ENCODE data around the gene CNGA1. TPM values are rescaled to one million over a fixed set of nuclear protein-coding genes. Genes with fewer than 3 reads are reported as not detected.

The CNGA1 gene
- total RNA-seq, 2 experiments from 2014 or later = not detected

DNA sequence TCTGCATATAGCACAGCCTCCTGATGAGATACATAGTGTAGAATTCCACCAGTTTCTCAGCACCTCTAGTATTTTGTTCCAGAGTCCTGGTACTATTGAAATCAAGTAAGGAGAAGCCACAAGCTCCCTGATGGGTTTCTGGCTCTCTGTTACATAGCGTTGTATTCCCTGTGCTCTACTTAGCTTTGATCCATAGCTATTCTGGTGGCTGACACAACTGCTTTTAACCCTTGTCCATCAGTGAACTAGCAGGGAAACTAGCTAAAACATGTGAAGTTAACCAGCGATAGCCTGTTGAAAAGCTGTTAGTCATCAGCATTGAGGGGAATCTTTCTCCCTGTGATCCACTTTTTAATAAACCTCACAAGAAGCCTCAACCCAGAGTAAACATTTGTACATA lies 27.0 kb upstream of the CNGA1 start:
- Mint-ChIP-seq H3K9me3 (ENCODE audit: insufficient read depth) (no peaks in the 10 kb centered on the region), H3K36me3 (ENCODE audit: low read depth) (peaks cover 2% of the 10 kb centered on the region), H3K27me3 (ENCODE audit: low read depth) (peaks cover 15% of the 10 kb centered on the region), H3K4me3 (no peak overlapping the region), H3K27ac (no peak overlapping the region), H3K4me1 (ENCODE audit: low read depth) (peaks cover 60% of the 10 kb centered on the region)
- POLR2A ChIA-PET = no interaction called here
- no peak for DNase-seq
- no peak for ATAC-seq
- CTCF ChIA-PET = interaction anchor here (1.2 to 3.0 kb wide), 4 partner anchors 7 to 44 kb away, joined by 3 to 13 read pairs (median 5); no protein-coding TSS in a partner anchor

DNA sequence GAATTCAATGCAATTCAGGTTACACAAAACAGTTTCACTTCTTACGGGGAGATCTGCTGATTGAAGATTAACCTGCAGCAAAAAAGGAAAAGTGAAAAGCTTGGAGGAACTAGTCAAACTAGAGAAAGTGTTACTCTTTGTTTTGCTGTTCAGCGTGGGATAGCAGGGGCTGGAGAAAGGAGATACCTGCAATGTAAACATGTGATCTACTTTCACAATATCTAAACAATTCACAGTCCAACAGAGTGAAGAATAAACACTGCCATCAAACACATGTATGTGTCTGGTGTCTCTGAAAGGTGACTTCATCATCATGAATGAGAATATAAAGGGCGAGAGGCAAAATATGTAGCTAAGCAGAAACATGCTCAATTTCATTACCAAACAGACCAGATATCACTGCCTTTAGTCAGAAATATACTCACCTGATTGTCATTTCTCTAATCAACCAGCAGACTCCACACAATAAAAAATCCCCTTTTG lies 26.5 kb upstream of the CNGA1 start:
- H3K27me3 Mint-ChIP-seq (ENCODE audit: low read depth) = peaks cover 11% of the 10 kb centered on the region
- DNase-seq (no peak), ATAC-seq (no peak)
- no peaks in the 10 kb centered on the region for H3K9me3 Mint-ChIP-seq (ENCODE audit: insufficient read depth)
- peaks cover 57% of the 10 kb centered on the region for H3K4me1 Mint-ChIP-seq (ENCODE audit: low read depth)
- ChIA-PET CTCF (interaction anchor here (1.2 to 3.0 kb wide), 5 partner anchors 8 to 44 kb away, joined by 3 to 13 read pairs (median 3); no protein-coding TSS in a partner anchor), POLR2A (no interaction called here)
- no peak overlapping the region for H3K27ac Mint-ChIP-seq
- H3K36me3 Mint-ChIP-seq (ENCODE audit: low read depth) = peaks cover 2% of the 10 kb centered on the region
- H3K4me3 Mint-ChIP-seq = no peak overlapping the region

- no peak overlapping the region for H3K27ac Mint-ChIP-seq
- H3K27me3 Mint-ChIP-seq (ENCODE audit: low read depth) = peaks cover 11% of the 10 kb centered on the region
- DNase-seq = no peak
- no peak overlapping the region for H3K4me3 Mint-ChIP-seq
- H3K9me3 Mint-ChIP-seq (ENCODE audit: insufficient read depth) = no peaks in the 10 kb centered on the region
- no peak for ATAC-seq
- CTCF ChIA-PET = interaction anchor here (1.2 to 3.0 kb wide), 4 partner anchors 7 to 45 kb away, joined by 3 to 13 read pairs (median 6); no protein-coding TSS in a partner anchor
- POLR2A ChIA-PET = no interaction called here
- peaks cover 43% of the 10 kb centered on the region for H3K4me1 Mint-ChIP-seq (ENCODE audit: low read depth)
- peaks cover 2% of the 10 kb centered on the region for H3K36me3 Mint-ChIP-seq (ENCODE audit: low read depth)
These were observed 25.2 kb upstream of the CNGA1 start for GRCh38 chr4:48041535-48042137.

DNA sequence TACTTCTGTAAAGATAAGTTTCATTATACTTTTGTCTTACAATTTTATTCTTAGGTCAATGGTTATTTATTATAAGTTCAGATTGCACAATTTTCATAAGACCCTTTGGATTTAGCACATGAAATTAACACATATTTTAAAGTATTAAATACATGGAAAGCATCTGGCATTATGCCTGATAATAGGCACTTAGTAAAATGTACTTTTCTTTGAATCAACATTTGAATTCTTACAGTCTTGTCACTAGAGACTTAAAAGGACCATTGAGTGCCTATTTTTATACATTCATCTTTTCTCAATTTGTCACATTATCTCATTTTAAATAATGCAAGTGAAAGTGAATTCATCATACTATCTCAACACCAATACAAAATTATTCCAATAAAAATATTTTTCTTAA lies 23.1 kb upstream of the CNGA1 start:
- H3K4me1 Mint-ChIP-seq (ENCODE audit: low read depth) = peaks cover 35% of the 10 kb centered on the region
- H3K9me3 Mint-ChIP-seq (ENCODE audit: insufficient read depth) = no peaks in the 10 kb centered on the region
- H3K27ac Mint-ChIP-seq = no peak overlapping the region
- no peak overlapping the region for H3K4me3 Mint-ChIP-seq
- DNase-seq (no peak), ATAC-seq (no peak)
- POLR2A ChIA-PET = no interaction called here
- CTCF ChIA-PET = no interaction called here
- H3K27me3 Mint-ChIP-seq (ENCODE audit: low read depth) = peaks cover 8% of the 10 kb centered on the region
- H3K36me3 Mint-ChIP-seq (ENCODE audit: low read depth) = no peaks in the 10 kb centered on the region

- no peak for DNase-seq
- Mint-ChIP-seq H3K36me3 (ENCODE audit: low read depth) (no peaks in the 10 kb centered on the region), H3K4me1 (ENCODE audit: low read depth) (peaks cover 31% of the 10 kb centered on the region), H3K27me3 (ENCODE audit: low read depth) (peaks cover 8% of the 10 kb centered on the region), H3K4me3 (no peak overlapping the region), H3K9me3 (ENCODE audit: insufficient read depth) (no peaks in the 10 kb centered on the region), H3K27ac (no peak overlapping the region)
- ChIA-PET CTCF (no interaction called here), POLR2A (no interaction called here)
- ATAC-seq = no peak
These were observed 22.2 kb upstream of the CNGA1 start for GRCh38 chr4:48038666-48039065.

GRCh38 chr4:48037117-48037462 lies 20.6 kb upstream of the CNGA1 start:
- Mint-ChIP-seq H3K4me1 (ENCODE audit: low read depth) (peaks cover 23% of the 10 kb centered on the region), H3K4me3 (no peak overlapping the region), H3K27ac (no peak overlapping the region)

GRCh38 chr4:48035952-48036351 lies 19.5 kb upstream of the CNGA1 start:
- ATAC-seq (no peak), DNase-seq (no peak)
- no peak overlapping the region for H3K4me3 Mint-ChIP-seq
- no peaks in the 10 kb centered on the region for H3K36me3 Mint-ChIP-seq (ENCODE audit: low read depth)
- H3K27me3 Mint-ChIP-seq (ENCODE audit: low read depth) = peaks cover 3% of the 10 kb centered on the region
- ChIA-PET CTCF (interaction anchor here (1.4 to 4.3 kb wide), 7 partner anchors 11 to 103 kb away, joined by 3 to 47 read pairs (median 12); no protein-coding TSS in a partner anchor), POLR2A (no interaction called here)
- H3K9me3 Mint-ChIP-seq (ENCODE audit: insufficient read depth) = no peaks in the 10 kb centered on the region
- H3K4me1 Mint-ChIP-seq (ENCODE audit: low read depth) = peaks cover 19% of the 10 kb centered on the region
- H3K27ac Mint-ChIP-seq = no peak overlapping the region

More at GRCh38 chr4:48037117-48037462, 20.6 kb upstream of the CNGA1 start:
- Mint-ChIP-seq H3K9me3 (ENCODE audit: insufficient read depth) (no peaks in the 10 kb centered on the region), H3K27me3 (ENCODE audit: low read depth) (no peaks in the 10 kb centered on the region), H3K36me3 (ENCODE audit: low read depth) (no peaks in the 10 kb centered on the region)
- ATAC-seq = no peak
- DNase-seq = no peak
- ChIA-PET POLR2A (no interaction called here), CTCF (interaction anchor here (1.4 to 1.6 kb wide), 3 partner anchors 19 to 72 kb away, joined by 3 to 4 read pairs (median 4); no protein-coding TSS in a partner anchor)

GRCh38 chr4:48033825-48034413 lies 17.4 kb upstream of the CNGA1 start:
- Mint-ChIP-seq H3K4me1 (ENCODE audit: low read depth) (peaks cover 21% of the 10 kb centered on the region), H3K27ac (no peak overlapping the region), H3K9me3 (ENCODE audit: insufficient read depth) (no peaks in the 10 kb centered on the region), H3K4me3 (no peak overlapping the region), H3K27me3 (ENCODE audit: low read depth) (peaks cover 3% of the 10 kb centered on the region), H3K36me3 (ENCODE audit: low read depth) (no peaks in the 10 kb centered on the region)
- DNase-seq = peak; percentile 79
- ChIA-PET POLR2A (interaction anchor here (1.2 kb wide), 1 partner anchor 100 kb away, joined by 3 read pairs; the partner anchor contains the start of gene TXK), CTCF (interaction anchor here (0.6 to 4.3 kb wide), 27 partner anchors 9 to 105 kb away, joined by 3 to 47 read pairs (median 5); partner anchors contain the start of genes CNGA1 and NIPAL1)
- ATAC-seq = peak; percentile 80

- no peak for ATAC-seq
- Mint-ChIP-seq H3K27me3 (ENCODE audit: low read depth) (peaks cover 3% of the 10 kb centered on the region), H3K9me3 (ENCODE audit: insufficient read depth) (no peaks in the 10 kb centered on the region), H3K4me3 (no peak overlapping the region), H3K27ac (no peak overlapping the region), H3K36me3 (ENCODE audit: low read depth) (no peaks in the 10 kb centered on the region), H3K4me1 (ENCODE audit: low read depth) (peaks cover 26% of the 10 kb centered on the region)
- DNase-seq = no peak
- ChIA-PET CTCF (interaction anchor here (1.0 to 4.3 kb wide), 21 partner anchors 9 to 106 kb away, joined by 3 to 47 read pairs (median 10); no protein-coding TSS in a partner anchor), POLR2A (interaction anchor here (1.2 kb wide), 1 partner anchor 100 kb away, joined by 3 read pairs; the partner anchor contains the start of gene TXK)
These were observed 16.9 kb upstream of the CNGA1 start for GRCh38 chr4:48033412-48033811.

DNA sequence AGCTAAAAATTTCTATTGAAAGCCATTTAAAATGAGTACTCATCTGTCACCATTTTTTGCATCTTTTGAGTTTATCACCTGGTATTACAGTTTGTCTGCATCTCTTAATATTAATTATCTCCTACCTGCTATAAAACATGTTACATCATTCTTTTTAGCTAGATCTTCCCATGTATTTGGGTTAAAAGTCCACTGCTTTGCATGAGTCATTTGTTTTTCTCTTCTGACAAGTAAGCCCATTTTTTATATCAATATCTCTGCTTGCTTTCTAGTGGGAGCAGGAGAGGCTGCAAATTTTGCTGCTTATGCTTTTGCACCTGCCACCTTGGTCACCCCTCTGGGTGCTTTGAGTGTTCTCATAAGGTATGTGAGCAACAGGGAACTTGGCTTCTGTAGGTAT lies 16.2 kb upstream of the CNGA1 start:
- Mint-ChIP-seq H3K4me1 (ENCODE audit: low read depth) (peaks cover 29% of the 10 kb centered on the region), H3K36me3 (ENCODE audit: low read depth) (no peaks in the 10 kb centered on the region), H3K27ac (no peak overlapping the region), H3K9me3 (ENCODE audit: insufficient read depth) (peaks cover 3% of the 10 kb centered on the region), H3K27me3 (ENCODE audit: low read depth) (peaks cover 3% of the 10 kb centered on the region), H3K4me3 (no peak overlapping the region)
- CTCF ChIA-PET = interaction anchor here (0.6 to 4.3 kb wide), 12 partner anchors 8 to 133 kb away, joined by 3 to 45 read pairs (median 5); no protein-coding TSS in a partner anchor
- DNase-seq (no peak), ATAC-seq (no peak)
- POLR2A ChIA-PET = no interaction called here

DNA sequence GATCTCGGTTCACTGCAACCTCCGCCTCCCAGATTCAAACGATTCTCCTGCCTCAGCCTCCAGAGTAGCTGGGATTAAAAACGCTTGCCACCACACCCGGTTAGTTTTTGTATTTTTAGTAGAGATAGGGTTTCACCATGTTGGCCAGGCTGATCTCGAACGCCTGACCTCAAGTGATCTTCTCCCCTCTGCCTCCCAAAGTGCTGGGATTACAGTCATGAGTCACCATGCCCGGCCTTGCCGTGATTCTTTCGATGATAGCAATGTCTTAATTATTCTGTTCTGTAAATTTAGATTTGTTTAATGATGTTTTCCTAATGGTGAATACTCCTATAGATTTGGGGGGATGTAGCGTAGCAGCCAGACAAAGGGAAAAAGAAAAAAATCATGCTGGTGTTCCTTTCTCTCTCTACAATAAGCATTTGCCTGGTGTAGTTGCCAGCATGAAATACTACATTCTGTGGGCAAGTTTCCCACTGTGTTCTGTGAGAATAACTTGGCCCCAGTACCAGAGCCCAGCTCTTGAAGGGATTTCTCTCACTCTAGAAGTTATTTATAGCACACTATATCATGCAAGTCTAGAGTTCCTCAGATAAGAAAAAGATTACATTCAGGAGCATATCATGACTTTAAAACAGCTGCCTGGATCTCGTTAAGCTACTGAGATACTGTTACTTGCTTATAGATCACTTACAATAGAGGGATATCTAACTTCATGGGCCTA lies 15.5 kb upstream of the CNGA1 start:
- ATAC-seq (no peak), DNase-seq (no peak)
- POLR2A ChIA-PET = no interaction called here
- H3K27ac Mint-ChIP-seq = no peak overlapping the region
- H3K9me3 Mint-ChIP-seq (ENCODE audit: insufficient read depth) = peaks cover 4% of the 10 kb centered on the region
- CTCF ChIA-PET = interaction anchor here (0.6 to 4.3 kb wide), 12 partner anchors 8 to 133 kb away, joined by 3 to 45 read pairs (median 5); no protein-coding TSS in a partner anchor
- H3K27me3 Mint-ChIP-seq (ENCODE audit: low read depth) = peaks cover 3% of the 10 kb centered on the region
- H3K4me3 Mint-ChIP-seq = no peak overlapping the region
- peaks cover 29% of the 10 kb centered on the region for H3K4me1 Mint-ChIP-seq (ENCODE audit: low read depth)
- no peaks in the 10 kb centered on the region for H3K36me3 Mint-ChIP-seq (ENCODE audit: low read depth)
